ACC112 (cell line): ENCODE measurements around the gene RXFP1.
"Not testable (repeated sequence)": the region's sequence is repeated elsewhere in the genome, so short reads cannot be mapped to it uniquely, and the experiment has no call there.

ENCODE experiments used
- H2AFZ ChIP-seq: fragments of 200-600 bp; sonication (generic); one replicate; pipeline ENCODE4 v1.6.0; 2017; ENCODE audit warnings: antibody characterized with exemption, low read length; ENCODE audit not compliant: unreplicated experiment
- H3K27ac ChIP-seq: fragments of 200-600 bp; sonication (generic); 2 replicates; pipeline ENCODE4 v1.5.1; 2014; ENCODE audit warnings: low read depth, mild to moderate bottlenecking, antibody characterized with exemption, low read length, moderate library complexity
- H3K27me3 ChIP-seq: fragments of 200-600 bp; sonication (generic); 2 replicates; pipeline ENCODE4 v1.6.1; 2014; ENCODE audit warnings: mild to moderate bottlenecking, antibody characterized with exemption, low read length, moderate library complexity, mixed read lengths; ENCODE audit not compliant: insufficient read depth
- H3K36me3 ChIP-seq: fragments of 200-600 bp; sonication (generic); 2 replicates; pipeline ENCODE4 v1.6.1; 2016; ENCODE audit warnings: mild to moderate bottlenecking, antibody characterized with exemption, low read length, moderate library complexity, mixed read lengths; ENCODE audit not compliant: insufficient read depth
- H3K4me1 ChIP-seq: fragments of 200-600 bp; sonication (generic); one replicate; pipeline ENCODE4 v1.6.1; 2016; ENCODE audit warnings: low read length, mixed read lengths; ENCODE audit not compliant: insufficient read depth, unreplicated experiment, control insufficient read depth
- H3K4me3 ChIP-seq: fragments of 200-600 bp; sonication (generic); 2 replicates; pipeline ENCODE4 v1.5.1; 2014; ENCODE audit warnings: mild to moderate bottlenecking, low read depth, low read length
- H3K79me2 ChIP-seq: fragments of 200-600 bp; sonication (generic); one replicate; pipeline ENCODE4 v1.6.0; 2016; ENCODE audit warnings: low read length; ENCODE audit not compliant: control insufficient read depth, unreplicated experiment, insufficient read depth

RXFP1 gene

GRCh38 chr4:158649111-158649680 lies 127.5 kb downstream of the RXFP1 start:
- no peak overlapping the region for H3K27ac ChIP-seq
- no peaks in the 10 kb centered on the region for H3K79me2 ChIP-seq
- H2AFZ ChIP-seq, result no peak overlapping the region
- H3K4me1 ChIP-seq, result peaks cover 5% of the 10 kb centered on the region
- no peaks in the 10 kb centered on the region for H3K27me3 ChIP-seq
- no peaks in the 10 kb centered on the region for H3K36me3 ChIP-seq
- H3K4me3 ChIP-seq, result no peak overlapping the region

- H3K4me1 ChIP-seq, result peaks cover 5% of the 10 kb centered on the region
- no peaks in the 10 kb centered on the region for H3K36me3 ChIP-seq
- no peak overlapping the region for H3K27ac ChIP-seq
- no peaks in the 10 kb centered on the region for H3K79me2 ChIP-seq
- H2AFZ ChIP-seq, result peak overlapping the region; percentile 86
- H3K27me3 ChIP-seq, result no peaks in the 10 kb centered on the region
- peak overlapping the region; percentile 63 for H3K4me3 ChIP-seq
Measured at GRCh38 chr4:158652920-158653319, 131.2 kb downstream of the RXFP1 start.

DNA sequence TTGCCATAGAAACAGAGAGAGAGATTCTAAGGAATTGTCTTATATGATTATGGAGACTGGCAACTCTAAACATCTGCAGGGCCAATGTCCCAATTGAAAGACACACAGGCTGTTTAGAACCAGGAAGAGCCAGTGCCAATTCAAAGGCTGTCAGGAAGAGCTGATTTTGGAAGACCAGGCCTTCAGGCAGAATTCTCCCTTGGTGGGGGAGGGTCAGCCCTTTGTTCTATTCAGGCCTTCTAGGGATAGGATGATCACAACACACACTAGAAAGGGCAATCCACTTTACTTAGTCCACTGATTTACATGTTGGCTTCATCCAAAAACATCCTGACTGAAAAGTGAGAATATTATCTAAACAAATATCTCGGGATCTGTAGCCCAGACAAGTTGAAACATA lies 134.8 kb downstream of the RXFP1 start:
- no peaks in the 10 kb centered on the region for H3K27me3 ChIP-seq
- H2AFZ ChIP-seq, result no peak overlapping the region
- H3K36me3 ChIP-seq, result no peaks in the 10 kb centered on the region
- H3K4me1 ChIP-seq, result peaks cover 5% of the 10 kb centered on the region
- H3K27ac ChIP-seq, result no peak overlapping the region
- H3K4me3 ChIP-seq, result no peak overlapping the region
- no peaks in the 10 kb centered on the region for H3K79me2 ChIP-seq

GRCh38 chr4:158657291-158657690 lies 135.6 kb downstream of the RXFP1 start:
- peaks cover 4% of the 10 kb centered on the region for H3K4me1 ChIP-seq
- no peak overlapping the region for H3K27ac ChIP-seq
- no peaks in the 10 kb centered on the region for H3K27me3 ChIP-seq
- H2AFZ ChIP-seq, result no peak overlapping the region
- H3K36me3 ChIP-seq, result no peaks in the 10 kb centered on the region
- no peak overlapping the region for H3K4me3 ChIP-seq
- no peaks in the 10 kb centered on the region for H3K79me2 ChIP-seq

- H3K36me3 ChIP-seq, H3K27me3 ChIP-seq, H3K4me3 ChIP-seq, H3K27ac ChIP-seq, H3K79me2 ChIP-seq, H2AFZ ChIP-seq, H3K4me1 ChIP-seq: not testable (repeated sequence)
Measured at GRCh38 chr4:158663255-158663654, 141.6 kb downstream of the RXFP1 start.

DNA sequence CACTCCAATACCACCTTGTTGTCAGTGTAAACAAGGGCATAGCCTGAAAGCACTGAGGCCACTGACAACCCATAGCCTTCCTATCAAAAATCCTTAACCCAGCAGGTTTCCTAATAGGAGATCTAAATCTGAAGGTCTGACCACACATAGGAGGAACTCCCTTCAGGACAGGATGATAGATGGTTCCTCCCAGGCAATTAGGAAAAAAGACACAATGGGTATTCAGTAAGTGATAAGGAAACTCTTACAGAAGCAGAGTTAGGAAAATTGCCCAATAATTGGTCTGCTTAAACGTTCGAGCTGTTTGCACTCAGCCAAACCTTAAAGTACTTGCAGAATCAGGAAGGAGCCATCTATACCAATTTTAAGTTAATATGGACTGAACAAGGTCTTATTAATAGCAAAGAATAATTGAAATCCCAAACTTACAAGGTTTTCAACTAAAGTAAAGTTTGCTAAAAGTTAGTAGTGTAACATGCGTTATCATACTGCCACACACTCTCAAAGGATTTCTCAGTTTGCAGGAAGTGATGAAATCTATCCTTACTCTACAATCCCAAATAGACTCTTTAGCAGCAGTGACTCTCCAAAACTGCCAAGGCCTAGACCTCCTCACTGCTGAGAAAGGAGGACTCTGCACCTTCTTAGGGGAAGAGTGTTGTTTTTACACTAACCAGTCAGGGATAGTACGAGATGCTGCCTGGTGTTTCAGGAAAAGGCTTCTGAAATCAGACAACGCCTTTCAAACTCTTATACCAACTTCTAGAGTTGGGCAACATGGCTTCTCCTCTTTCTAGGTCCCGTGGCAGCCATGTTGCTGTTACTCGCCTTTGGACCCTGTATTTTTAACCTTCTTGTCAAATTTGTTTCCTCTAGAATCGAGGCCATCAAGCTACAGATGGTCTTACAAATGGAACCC lies 142.3 kb downstream of the RXFP1 start:
- not testable (repeated sequence) for H3K4me3 ChIP-seq, H3K4me1 ChIP-seq, H2AFZ ChIP-seq, H3K27me3 ChIP-seq, H3K27ac ChIP-seq, H3K36me3 ChIP-seq
- H3K79me2 ChIP-seq, result peaks cover 16% of the 10 kb centered on the region

GRCh38 chr4:158664806-158665205 lies 143.1 kb downstream of the RXFP1 start:
- Histone ChIP-seq H3K79me2 (peaks cover 24% of the 10 kb centered on the region), H3K4me3 (no peak overlapping the region), H3K36me3 (no peaks in the 10 kb centered on the region), H3K4me1 (no peaks in the 10 kb centered on the region), H2AFZ (no peak overlapping the region), H3K27ac (no peak overlapping the region), H3K27me3 (no peaks in the 10 kb centered on the region)

DNA sequence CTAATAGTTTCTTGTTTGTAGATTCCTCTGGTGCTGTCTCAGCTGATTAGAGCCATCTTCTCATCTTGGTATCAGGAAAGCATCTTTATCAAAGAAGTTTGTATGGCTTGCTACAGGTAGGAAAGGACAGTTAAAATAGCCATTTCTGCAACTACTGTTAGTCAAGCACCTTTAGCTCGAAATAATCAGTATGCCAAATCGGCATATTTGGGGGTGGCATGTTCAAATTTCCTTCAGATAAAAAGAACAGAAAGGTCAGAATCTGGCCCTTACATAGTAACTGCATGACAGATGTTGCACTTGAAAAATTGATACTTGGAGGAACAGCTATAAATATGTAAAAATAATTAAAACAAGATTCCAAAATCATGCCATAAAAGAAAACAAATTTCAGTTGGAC lies 145.2 kb downstream of the RXFP1 start:
- H2AFZ ChIP-seq, result no peak overlapping the region
- H3K27me3 ChIP-seq, result no peaks in the 10 kb centered on the region
- H3K4me1 ChIP-seq, result peaks cover 5% of the 10 kb centered on the region
- H3K27ac ChIP-seq, result no peak overlapping the region
- H3K79me2 ChIP-seq, result peaks cover 35% of the 10 kb centered on the region
- H3K36me3 ChIP-seq, result no peaks in the 10 kb centered on the region
- H3K4me3 ChIP-seq, result no peak overlapping the region

DNA sequence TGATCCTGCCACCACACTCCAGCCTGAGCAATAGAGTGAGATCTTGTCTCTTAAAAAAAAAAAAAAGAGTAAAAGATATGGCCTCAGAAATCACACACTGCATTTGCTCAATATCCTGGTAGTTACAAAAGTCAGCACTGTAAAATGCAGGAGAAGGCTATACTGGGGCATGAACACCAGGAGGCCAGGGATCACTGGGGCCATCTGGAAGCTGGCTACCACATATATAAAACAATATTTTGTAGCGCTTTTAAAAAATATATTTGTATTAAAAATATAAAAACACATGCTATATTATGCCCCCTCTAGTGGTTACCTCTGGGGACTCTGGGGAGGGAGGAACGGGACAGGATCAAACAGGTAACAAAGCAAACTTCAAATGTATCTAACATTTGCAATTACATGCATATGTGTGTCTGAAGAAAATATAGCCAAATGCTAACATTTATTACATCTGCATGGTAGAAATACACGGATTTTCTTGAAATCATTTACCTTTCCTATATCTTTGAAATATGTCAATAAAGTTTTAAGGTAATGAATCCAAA lies 146.0 kb downstream of the RXFP1 start:
- no peak overlapping the region for H2AFZ ChIP-seq
- H3K27ac ChIP-seq, result no peak overlapping the region
- H3K4me1 ChIP-seq, result peaks cover 5% of the 10 kb centered on the region
- no peaks in the 10 kb centered on the region for H3K27me3 ChIP-seq
- H3K4me3 ChIP-seq, result no peak overlapping the region
- H3K36me3 ChIP-seq, result no peaks in the 10 kb centered on the region
- peaks cover 38% of the 10 kb centered on the region for H3K79me2 ChIP-seq

DNA sequence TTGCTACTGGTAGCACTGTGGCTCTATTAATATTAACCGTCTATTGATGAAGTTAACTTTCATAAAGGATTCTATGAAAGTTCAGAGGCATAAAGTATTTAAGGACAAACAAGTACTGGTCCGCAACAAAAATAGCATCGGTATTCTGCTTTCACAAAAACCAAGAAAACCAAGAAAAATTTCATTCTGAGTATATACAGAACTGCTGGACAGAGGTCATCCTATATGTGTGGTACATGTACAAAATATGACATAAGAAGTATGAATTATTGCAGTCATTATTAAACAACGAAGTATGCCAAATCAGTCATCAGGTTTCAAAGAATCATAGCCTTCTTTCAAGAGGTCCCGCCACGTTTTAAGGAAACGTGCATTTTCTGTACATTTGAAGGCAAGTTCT lies 147.6 kb downstream of the RXFP1 start:
- Histone ChIP-seq H3K36me3 (no peaks in the 10 kb centered on the region), H3K4me1 (peaks cover 5% of the 10 kb centered on the region), H3K4me3 (no peak overlapping the region), H2AFZ (no peak overlapping the region), H3K27ac (no peak overlapping the region), H3K79me2 (peaks cover 47% of the 10 kb centered on the region), H3K27me3 (no peaks in the 10 kb centered on the region)
